Measurements from ENCODE around the gene TTC9C. TPM values are rescaled to one million over a fixed set of nuclear protein-coding genes. Genes with fewer than 3 reads are reported as not detected.

The TTC9C gene
- total and polyA plus RNA-seq, 2 of the 13 experiments (the other 11 are each of a cell fraction or from before 2014, with no cell fraction given): 28.0 to 36.4 TPM

DNA sequence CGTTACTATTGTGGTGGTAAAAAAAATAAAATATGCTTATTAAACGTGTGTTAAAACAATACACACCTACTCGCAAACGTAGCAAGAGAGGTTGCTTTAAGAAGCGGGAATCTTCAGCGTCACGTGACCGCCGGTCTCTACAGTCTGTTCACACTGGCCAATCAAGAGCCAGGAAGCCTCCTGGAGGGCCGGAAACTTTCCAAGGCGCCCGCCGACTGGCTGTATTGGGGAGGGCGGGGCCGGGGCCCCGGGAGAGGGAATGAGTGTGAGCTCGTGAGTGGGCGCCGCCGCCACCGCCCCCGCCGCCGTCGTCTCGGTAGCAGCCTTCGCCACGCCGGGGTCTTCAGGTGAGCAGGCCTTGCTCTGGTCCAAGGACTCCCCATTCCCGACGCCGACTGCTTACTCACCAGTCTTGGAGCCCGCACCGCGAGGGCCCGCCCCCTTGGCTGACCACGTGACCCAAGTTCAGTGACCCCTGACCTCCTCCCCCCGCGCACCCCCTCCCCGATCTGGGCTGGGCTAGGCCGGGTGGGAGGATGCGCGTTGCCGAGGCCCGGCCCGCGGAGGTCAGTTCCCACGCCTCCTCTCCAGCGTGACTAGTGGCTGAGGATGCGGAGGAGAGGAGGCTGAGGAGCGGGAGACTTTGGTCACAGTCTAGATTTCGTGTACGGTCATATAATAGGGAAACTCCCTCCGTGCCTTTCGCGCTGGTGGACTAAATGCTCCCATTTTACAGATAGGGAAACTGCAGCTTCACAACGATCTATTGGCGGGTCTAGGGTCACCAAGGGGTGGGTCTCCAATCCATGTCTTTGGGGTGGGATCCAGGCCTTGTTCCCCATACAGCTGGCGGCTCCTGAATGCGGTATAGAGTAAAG lies 43.1 kb downstream of the TTC9C start, which contains the start of gene TAF6L (continued):
- TF ChIP-seq ZBTB20 (CRISPR knock-in tag; IDR thresholded peaks at IDR 0.05; ENCODE audit: borderline replicate concordance, low read depth) (no peak), PHF21A (CRISPR knock-in tag; IDR thresholded peaks at IDR 0.05) (no peak), U2AF1 (optimal IDR thresholded peaks at IDR 0.05; ENCODE audit: low read depth, low read length) (no peak), ZNF484 (CRISPR knock-in tag; IDR thresholded peaks at IDR 0.05; ENCODE audit: borderline replicate concordance, low read depth) (no peak)
- TF ChIP-seq, protein P1, sequence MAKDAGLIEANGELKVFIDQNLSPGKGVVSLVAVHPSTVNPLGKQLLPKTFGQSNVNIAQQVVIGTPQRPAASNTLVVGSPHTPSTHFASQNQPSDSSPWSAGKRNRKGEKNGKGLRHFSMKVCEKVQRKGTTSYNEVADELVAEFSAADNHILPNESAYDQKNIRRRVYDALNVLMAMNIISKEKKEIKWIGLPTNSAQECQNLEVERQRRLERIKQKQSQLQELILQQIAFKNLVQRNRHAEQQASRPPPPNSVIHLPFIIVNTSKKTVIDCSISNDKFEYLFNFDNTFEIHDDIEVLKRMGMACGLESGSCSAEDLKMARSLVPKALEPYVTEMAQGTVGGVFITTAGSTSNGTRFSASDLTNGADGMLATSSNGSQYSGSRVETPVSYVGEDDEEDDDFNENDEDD (CRISPR knock-in tag; IDR thresholded peaks at IDR 0.05; ENCODE audit: borderline replicate concordance): peak; percentile 60
- TF ChIP-seq, protein P2, sequence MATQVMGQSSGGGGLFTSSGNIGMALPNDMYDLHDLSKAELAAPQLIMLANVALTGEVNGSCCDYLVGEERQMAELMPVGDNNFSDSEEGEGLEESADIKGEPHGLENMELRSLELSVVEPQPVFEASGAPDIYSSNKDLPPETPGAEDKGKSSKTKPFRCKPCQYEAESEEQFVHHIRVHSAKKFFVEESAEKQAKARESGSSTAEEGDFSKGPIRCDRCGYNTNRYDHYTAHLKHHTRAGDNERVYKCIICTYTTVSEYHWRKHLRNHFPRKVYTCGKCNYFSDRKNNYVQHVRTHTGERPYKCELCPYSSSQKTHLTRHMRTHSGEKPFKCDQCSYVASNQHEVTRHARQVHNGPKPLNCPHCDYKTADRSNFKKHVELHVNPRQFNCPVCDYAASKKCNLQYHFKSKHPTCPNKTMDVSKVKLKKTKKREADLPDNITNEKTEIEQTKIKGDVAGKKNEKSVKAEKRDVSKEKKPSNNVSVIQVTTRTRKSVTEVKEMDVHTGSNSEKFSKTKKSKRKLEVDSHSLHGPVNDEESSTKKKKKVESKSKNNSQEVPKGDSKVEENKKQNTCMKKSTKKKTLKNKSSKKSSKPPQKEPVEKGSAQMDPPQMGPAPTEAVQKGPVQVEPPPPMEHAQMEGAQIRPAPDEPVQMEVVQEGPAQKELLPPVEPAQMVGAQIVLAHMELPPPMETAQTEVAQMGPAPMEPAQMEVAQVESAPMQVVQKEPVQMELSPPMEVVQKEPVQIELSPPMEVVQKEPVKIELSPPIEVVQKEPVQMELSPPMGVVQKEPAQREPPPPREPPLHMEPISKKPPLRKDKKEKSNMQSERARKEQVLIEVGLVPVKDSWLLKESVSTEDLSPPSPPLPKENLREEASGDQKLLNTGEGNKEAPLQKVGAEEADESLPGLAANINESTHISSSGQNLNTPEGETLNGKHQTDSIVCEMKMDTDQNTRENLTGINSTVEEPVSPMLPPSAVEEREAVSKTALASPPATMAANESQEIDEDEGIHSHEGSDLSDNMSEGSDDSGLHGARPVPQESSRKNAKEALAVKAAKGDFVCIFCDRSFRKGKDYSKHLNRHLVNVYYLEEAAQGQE (IDR thresholded peaks at IDR 0.05; ENCODE audit: borderline replicate concordance in 1 of 2, low read depth in 1 of 2, low read length in 2 of 2): no peak
- TF ChIP-seq, protein P3, sequence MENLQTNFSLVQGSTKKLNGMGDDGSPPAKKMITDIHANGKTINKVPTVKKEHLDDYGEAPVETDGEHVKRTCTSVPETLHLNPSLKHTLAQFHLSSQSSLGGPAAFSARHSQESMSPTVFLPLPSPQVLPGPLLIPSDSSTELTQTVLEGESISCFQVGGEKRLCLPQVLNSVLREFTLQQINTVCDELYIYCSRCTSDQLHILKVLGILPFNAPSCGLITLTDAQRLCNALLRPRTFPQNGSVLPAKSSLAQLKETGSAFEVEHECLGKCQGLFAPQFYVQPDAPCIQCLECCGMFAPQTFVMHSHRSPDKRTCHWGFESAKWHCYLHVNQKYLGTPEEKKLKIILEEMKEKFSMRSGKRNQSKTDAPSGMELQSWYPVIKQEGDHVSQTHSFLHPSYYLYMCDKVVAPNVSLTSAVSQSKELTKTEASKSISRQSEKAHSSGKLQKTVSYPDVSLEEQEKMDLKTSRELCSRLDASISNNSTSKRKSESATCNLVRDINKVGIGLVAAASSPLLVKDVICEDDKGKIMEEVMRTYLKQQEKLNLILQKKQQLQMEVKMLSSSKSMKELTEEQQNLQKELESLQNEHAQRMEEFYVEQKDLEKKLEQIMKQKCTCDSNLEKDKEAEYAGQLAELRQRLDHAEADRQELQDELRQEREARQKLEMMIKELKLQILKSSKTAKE (CRISPR knock-in tag; IDR thresholded peaks at IDR 0.05; ENCODE audit: borderline replicate concordance): peak; percentile 32; the same call in 1 of the 2 replicates
